HUDEP-2 (cell line): ENCODE measurements around the gene HDAC4.
"Not testable (repeated sequence)": the region's sequence is repeated elsewhere in the genome, so short reads cannot be mapped to it uniquely, and the experiment has no call there.

Experiments
- DNase-seq, 76 experiments: peaks; one replicate each; lab custom pipeline; 2025; ENCODE audit not compliant: unreplicated experiment in 76 of 76; lab: John Stamatoyannopoulos, UW

The HDAC4 gene

DNA sequence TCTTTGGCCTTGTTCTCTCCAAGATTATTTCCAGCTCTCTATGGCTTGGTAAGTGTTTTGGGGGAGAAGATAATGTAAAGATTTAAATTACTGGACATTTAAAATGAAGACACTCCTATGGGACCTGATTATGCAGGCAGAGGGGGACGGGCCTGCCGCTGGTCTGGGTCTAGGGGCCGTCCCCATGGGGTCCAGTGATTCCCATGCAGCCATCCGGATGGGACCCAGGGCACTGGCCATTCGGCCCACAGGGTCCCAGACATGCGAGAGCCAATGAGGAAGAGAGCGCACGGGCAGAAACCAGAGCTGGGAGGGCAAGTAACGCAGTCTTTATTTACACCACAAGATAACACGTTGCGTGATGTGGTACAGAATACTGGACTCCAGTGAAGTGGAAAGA is 353.0 kb downstream of the HDAC4 start:
- no peak for DNase-seq

GRCh38 chr2:239047420-239047819 is 353.4 kb downstream of the HDAC4 start:
- no peak for DNase-seq

- no peak for DNase-seq
Observed at GRCh38 chr2:239046822-239047221, 354.0 kb downstream of the HDAC4 start.

- DNase-seq = no peak
Observed at GRCh38 chr2:239044336-239044735, 356.5 kb downstream of the HDAC4 start.

DNA sequence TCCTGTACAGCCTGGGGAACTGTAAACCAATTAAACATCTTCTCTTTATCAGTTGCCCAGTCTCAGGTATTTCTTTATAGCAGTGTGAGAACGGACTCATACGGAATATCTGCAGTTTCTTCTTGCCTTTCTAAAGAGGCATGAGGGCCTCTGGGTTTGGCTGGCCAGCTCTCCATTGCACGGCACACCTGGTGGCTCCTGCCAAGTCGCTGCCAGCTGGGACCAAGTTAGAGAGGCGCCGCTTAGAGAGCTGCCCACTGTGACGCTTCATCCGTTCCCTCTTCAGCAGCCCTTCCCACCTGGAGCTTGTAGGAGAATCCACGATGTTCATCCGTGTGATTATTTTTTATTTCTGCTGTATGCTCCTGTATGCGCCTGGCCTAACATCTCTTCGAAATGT is 357.5 kb downstream of the HDAC4 start:
- no peak for DNase-seq

DNA sequence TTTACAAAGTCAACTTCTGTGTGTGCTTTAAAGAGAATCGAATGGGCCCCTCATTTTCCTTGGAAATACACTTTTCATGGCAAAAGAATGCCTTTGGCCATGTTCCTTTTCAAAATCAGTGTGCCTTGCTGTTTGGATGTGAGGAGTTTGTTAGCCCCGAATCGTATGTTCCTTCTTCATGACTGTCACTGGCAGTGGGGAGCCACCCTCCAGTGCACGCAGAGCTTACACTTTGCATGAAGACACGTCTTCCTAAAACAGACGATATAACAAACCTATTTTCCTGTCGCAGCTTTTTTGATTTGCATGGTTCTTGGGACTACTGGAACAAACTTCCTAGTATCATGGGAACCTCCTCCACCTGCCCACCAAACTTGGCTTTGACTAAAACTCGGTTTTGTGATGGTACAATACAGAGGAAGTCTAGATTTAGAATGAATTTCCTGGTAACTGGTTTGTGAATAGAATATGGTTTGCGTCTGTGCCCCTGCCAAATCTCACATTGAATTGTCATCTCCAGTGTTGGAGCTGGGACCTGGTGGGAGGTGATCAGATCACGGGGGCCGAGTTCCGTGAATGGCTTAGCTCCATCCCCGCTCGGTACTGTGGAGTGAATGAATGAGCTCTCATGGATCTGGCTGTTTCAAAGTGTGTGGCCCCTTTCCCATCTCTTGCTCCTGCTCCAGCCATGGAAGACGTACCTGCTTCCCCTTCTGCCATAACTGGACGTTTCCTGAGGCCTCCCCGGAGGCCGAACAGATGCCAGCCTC is 358.1 kb downstream of the HDAC4 start:
- no peak for DNase-seq

DNA sequence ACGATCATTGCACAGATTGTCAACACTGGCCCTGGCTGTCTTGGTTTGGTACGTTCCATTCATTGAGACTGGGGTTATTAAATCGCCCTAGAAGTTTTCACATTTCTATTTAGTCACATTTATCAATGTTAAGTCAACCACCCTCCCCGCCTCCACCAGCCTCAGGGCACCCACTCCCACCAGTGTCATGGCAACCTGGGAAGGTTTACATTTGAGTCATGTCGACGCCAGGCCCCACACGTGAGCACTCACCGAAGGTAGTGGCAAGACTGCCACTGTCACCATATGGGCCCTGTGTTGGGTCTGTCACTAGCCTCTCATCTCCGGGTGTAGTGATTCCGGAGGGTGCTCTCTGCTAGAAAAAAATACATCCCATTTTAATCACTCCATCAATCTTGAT is 358.8 kb downstream of the HDAC4 start:
- no peak for DNase-seq

GRCh38 chr2:239041062-239041461 is 359.8 kb downstream of the HDAC4 start:
- DNase-seq = no peak

DNA sequence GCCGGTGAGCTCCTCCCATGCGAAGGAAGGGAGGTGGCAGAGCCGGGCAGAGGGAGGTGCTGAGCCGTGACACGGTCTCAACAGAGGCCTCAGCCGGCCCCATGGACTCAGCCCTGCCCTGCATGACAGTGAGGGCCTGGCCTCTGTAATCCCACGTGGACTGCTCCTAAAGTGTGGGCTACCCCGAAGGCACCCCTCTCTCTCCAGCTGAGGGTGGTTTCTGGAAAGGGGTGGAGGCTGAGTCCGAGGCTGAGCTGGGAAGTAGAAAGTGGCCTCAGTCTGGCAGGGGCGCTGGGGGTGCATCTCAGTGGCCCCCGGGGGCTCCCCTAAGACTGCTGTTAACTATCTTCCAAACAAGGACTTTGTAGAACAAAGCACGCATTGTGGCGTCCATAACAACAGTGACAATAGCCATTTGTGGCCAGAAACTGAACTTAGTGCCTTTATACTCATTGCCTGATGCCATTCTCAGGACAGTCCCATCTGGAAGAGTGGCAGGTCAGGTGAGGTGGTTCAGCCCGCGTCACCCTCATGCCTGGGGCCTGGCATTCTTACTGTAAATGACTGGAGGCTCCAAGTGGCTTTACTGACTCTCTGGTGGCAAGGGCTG is 360.6 kb downstream of the HDAC4 start:
- DNase-seq = no peak

DNA sequence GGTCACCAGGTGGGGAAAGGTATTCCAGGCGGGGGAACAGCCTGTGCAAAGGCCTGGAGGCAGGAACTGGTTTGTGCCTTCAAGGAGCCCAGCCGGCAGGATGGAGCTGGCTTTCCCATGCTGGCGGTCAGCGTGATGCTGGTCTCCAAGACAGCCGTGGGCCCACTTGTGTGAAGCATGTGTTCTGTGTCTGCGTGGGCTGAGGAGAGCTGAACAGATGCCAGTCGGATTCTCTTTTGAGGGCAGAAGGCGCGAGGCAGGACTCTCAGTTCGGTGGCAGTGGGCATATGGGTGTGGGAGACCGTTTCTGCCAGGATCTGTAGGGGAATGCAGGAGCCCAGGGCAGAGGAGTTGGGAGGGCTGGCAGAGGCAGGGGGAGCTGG is 361.4 kb downstream of the HDAC4 start:
- DNase-seq = no peak

GRCh38 chr2:239038773-239039478 is 361.9 kb downstream of the HDAC4 start:
- no peak for DNase-seq

- not testable (repeated sequence) for DNase-seq
Observed at GRCh38 chr2:239038284-239038683, 362.5 kb downstream of the HDAC4 start.

GRCh38 chr2:239037559-239037910 is 363.3 kb downstream of the HDAC4 start:
- DNase-seq = no peak

DNA sequence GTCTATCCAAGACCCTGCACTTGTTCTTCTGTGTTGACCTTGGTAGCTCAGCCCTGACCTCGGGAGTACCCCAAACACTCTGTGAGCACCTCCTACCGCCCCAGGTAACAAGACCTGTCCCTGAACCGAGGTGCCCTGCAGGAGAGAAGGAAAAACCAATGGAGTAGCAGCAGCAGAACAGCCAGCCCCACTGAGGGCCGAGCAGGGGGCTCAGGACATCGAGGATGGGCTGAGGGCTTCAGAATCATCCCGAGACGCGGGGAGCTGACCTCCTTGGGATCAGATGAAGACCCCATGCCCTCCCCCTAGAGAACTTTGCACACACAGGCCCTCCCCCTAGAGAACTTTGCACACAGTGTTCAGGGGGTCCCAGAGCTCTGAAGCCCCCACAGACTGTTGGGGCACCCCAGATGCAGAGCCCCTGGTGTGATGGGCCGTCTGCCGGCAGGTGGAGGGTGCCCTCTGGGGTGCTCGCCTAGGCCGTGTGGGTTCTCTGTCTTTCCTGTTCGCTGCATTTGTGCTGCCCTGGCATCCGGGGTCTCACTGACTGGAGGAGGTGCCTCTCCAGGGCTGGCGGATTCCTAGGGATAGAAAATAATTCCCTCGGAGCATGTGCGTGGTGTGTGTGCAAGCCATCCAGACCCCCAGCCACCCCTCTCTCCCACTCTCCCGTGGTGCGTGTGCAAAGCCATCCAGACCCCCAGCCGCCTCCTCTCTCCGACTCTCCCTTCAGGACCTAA is 363.8 kb downstream of the HDAC4 start:
- no peak for DNase-seq

DNA sequence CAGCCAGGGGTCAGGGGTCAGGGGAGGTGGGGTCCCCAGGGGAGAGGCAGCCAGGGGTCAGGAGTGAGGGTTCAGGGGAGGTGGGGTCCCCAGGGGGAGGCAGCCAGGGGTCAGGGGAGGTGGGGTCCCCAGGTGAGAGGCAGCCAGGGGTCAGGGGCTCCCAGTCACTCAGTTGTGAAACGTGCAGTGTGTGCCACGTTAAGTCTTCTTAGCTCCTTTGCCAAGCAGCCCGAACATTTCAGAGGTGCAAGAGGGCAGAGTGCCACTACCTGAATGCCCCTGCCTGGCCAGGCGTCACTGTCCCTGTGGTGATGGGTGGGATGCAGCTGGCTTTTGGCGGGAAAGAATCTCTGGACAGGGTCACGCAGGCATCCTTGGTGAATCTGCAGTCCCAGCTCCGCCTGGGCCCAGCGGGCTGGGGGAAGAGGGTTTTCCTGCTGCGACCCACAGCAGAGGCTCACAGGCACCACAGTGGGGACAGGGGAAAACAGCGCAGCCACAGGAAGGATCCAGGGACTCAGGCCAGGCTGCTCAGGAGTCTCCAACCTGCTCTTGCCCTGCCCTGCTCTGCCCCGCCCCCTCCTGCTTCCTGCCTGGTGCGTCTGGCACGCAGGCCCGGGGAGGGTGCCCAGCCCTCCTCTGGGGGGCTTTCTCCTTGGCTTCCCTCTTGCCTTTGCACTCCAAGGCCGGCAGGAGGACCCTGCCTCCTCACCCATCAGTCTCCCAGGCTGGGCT is 364.7 kb downstream of the HDAC4 start:
- no peak for DNase-seq

GRCh38 chr2:239035361-239035814 is 365.4 kb downstream of the HDAC4 start:
- peak in 39 of 76 experiments; percentile 2 to 51 (median 18) for DNase-seq

DNA sequence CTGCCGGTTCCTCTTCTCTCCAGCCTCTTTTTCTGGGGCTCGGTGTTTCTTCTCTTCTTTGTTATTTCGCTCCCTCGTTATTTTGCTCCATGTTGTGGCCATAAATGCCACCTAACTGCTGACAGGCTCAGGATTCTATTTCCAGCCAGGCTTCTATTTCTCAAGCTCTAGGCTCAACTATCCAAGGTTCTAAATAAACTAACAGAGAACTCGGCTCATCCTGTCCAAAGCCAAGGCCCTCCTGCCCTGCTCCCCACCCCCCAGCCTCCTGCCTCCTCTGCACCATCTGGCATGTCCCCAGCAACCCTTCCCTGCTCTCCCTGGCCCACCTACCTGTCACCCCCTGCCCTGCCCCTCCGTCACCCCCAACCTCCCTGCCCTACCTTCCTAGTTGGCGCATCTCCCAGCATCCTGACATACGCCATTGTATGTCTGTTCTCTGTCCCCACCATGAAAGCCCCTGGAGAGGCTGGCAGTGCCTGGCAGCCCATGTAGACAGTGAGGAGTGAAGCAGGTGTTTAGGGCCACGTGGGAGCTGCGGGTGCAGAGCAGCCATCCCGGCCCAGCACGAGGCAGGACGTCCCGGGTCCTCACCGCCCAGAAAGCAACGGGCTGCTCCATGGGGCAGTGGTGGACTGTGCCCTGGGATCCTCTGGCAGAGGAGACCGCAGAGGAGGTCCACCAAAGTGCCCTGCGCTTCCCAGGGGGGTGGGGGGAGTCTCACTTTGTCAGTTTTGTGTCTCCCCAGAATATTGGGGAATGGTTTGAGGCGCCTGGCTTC is 366.1 kb downstream of the HDAC4 start:
- no peak for DNase-seq

DNA sequence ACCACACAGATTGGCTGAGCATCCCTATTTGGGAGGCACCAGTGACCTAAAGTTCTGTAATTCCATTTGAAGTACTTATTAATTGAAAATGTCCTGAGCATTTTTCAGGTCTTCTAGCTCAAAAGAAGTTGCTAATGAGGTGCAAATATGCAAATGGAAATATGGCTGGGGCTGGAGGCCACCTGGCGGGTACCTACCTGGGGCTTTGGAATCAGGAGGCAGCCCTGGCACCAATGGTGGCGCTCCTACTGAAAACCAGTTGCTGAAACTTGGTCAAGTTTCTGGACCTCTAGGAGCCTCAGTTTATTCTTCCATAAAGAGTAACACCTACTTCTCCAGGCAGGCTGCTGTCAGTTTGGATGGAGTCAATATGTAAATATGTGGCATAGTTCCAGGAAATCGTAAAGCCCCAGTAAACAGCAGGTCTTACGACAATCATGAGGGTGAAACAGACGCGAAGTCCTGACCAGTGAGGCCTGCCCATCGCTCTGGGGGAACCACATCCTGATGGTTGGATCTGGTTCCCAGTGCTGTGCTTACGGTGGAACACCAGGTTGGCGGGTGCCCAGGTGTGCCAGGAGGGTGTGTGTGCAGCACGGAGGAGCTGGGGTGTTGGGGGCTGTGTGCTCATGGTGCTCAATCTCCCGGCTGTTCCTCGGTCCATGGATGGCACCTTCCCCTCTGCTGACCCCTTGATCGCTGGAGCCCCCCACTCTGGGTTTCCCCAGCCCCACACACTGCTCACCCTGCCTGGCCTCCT is 366.8 kb downstream of the HDAC4 start:
- DNase-seq = no peak

DNA sequence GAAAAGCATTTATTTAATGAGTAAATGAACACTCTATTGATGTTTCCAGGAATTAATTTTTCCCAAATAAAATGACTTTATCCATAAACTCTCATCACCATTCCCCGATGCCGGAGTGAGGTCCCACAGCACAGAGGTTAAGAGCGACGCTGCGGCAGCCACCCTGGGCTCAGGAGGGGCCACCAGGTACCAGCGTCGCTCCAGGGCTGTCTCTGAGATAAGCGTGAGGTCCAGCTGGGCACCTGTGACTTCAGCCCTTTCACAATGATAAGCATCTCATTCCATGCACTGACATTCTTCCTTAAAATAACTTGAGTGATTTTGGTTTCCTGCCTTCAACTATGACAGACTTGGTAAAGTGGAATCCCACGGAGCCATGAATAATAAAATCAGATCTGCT is 370.9 kb downstream of the HDAC4 start:
- DNase-seq = no peak
